A549 treated with Hydrocortisone at 1 μM for 4 hours (cell line): ENCODE measurements around the gene IFNGR1. TPM values are rescaled to one million over a fixed set of nuclear protein-coding genes. Genes with fewer than 3 reads are reported as not detected.

Experiments
- total RNA-seq: library from RNA; stranded (reverse); fragments of 200-300 nt; extraction: Qiagen RNA extraction; gene quantifications from 5 replicates; pipeline ENCODE4 v1.2.3, GENCODE V29; 2022

Gene IFNGR1
- total RNA-seq, result 40.0 to 48.7 TPM (median 41.3 TPM) in 5 replicates

GRCh38 chr6:137218917-137219663 is at the start of gene IFNGR1:
Gene IFNGR1 (minus strand): TSS chr6:137219385. CDS start chr6:137219327, 58 bp downstream.

GRCh38 chr6:137173501-137173900 is 45.7 kb downstream of the IFNGR1 start, which contains the start of gene IL22RA2:
Gene IL22RA2 (minus strand): TSS chr6:137173644. CDS start chr6:137161749, 11,895 bp downstream.

Other genes with a start within 250 kb of the IFNGR1 start
- 0.02 to 0.15 TPM (median 0.05 TPM) in 3 of 5 replicates, not detected in the others for gene IL20RA, start 174.4 kb downstream of the IFNGR1 start, total RNA-seq
- 0.03 TPM in 1 of 5 replicates, not detected in the others for gene IL22RA2, start 45.7 kb downstream of the IFNGR1 start, total RNA-seq